ENCODE results near the gene LCNL1. TPM values are rescaled to one million over a fixed set of nuclear protein-coding genes. Genes with fewer than 3 reads are reported as not detected.
"Not testable (repeated sequence)": the region's sequence is repeated elsewhere in the genome, so short reads cannot be mapped to it uniquely, and the experiment has no call there.

Gene LCNL1
- polyA plus RNA-seq, 3 donors = 0.14 to 0.40 (median 0.39) TPM

- no peak for DNase-seq (ENCODE audit: extremely low read depth in 1 of 11, low read depth in 9 of 11, low spot score in 4 of 11)
Measured at GRCh38 chr9:137001857-137002645, 19.3 kb downstream of the LCNL1 start.

- no peak for DNase-seq (ENCODE audit: extremely low read depth in 1 of 11, low read depth in 9 of 11, low spot score in 4 of 11)
Measured at GRCh38 chr9:137002646-137003041, 19.9 kb downstream of the LCNL1 start.

GRCh38 chr9:137004285-137004684 lies 21.5 kb downstream of the LCNL1 start:
- DNase-seq (ENCODE audit: extremely low read depth in 1 of 11, low read depth in 9 of 11, low spot score in 4 of 11) = not testable (repeated sequence)

GRCh38 chr9:137006116-137007003 lies 23.6 kb downstream of the LCNL1 start:
- DNase-seq (ENCODE audit: extremely low read depth in 1 of 11, low read depth in 9 of 11, low spot score in 4 of 11) = no peak

- no peak for DNase-seq (ENCODE audit: extremely low read depth in 1 of 11, low read depth in 9 of 11, low spot score in 4 of 11)
Measured at GRCh38 chr9:137007108-137007815, 24.5 kb downstream of the LCNL1 start.

DNA sequence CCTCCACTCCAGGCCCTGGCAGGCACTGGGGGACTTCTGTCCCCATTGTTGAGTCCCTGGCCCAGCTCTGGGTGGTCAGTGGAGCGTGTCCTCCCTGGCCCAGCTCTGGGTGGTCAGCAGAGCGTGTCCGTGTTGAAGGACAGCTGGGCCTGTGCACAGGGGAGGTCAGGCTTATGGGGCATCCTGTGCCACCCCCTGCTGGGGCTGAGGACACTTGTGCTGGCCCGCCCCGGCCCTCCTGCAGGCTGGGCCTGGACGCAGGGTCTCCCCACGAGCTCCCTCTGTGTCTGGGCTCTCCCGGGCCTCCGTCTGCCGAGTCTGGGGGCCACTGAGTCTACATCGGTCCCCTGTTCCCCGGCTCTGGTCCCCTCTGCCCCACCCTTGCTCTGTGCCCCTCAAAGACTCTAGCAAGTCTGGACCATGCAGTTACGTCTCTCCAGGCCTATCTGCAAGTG lies 25.1 kb downstream of the LCNL1 start:
- DNase-seq (ENCODE audit: extremely low read depth in 1 of 11, low read depth in 9 of 11, low spot score in 4 of 11) = no peak

GRCh38 chr9:137008312-137008711 lies 25.5 kb downstream of the LCNL1 start:
- DNase-seq (ENCODE audit: extremely low read depth in 1 of 11, low read depth in 9 of 11, low spot score in 4 of 11) = no peak

- no peak for DNase-seq (ENCODE audit: extremely low read depth in 1 of 11, low read depth in 9 of 11, low spot score in 4 of 11)
Measured at GRCh38 chr9:137009217-137009616, 26.4 kb downstream of the LCNL1 start.

DNA sequence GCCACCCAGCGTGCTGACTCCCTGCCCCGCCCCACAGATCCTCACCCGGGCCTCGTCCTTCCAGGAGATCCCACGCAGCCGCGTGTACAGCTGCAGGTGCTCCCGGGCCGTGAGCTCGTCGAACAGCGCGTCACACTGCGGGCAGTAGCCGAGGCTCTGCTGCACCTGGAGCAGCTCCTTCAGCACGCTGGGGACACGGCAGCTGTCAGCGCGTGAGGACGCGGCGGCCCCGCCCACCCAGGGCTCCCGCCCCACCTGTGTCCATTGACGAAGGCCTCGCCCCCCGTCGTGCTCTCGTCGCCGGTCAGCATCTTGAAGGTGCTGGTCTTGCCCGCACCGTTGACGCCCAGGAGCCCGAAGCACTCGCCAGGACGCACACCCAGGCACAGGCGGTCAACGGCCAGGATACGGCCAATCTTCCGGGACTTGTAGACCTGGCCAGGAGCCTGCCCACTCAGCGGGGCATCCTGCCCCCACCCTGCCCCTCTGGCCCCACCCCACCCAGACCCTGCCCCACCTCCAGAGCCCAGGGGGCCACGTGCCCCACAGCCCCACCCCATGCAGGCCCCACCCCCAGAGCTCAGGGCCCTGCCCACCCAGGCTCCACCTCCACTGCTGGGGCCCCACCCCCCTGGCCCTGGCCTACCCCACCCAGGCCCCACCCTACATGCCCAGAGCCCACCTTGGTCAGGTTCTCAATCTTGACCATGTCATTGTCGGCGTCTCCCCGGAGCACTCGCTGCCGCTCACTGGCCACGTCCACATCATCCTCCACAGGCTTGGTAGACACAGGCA lies 27.3 kb downstream of the LCNL1 start:
- DNase-seq (ENCODE audit: extremely low read depth in 1 of 11, low read depth in 9 of 11, low spot score in 4 of 11) = no peak

- DNase-seq (ENCODE audit: extremely low read depth in 1 of 11, low read depth in 9 of 11, low spot score in 4 of 11) = no peak
Measured at GRCh38 chr9:137011156-137011555, 28.4 kb downstream of the LCNL1 start.

DNA sequence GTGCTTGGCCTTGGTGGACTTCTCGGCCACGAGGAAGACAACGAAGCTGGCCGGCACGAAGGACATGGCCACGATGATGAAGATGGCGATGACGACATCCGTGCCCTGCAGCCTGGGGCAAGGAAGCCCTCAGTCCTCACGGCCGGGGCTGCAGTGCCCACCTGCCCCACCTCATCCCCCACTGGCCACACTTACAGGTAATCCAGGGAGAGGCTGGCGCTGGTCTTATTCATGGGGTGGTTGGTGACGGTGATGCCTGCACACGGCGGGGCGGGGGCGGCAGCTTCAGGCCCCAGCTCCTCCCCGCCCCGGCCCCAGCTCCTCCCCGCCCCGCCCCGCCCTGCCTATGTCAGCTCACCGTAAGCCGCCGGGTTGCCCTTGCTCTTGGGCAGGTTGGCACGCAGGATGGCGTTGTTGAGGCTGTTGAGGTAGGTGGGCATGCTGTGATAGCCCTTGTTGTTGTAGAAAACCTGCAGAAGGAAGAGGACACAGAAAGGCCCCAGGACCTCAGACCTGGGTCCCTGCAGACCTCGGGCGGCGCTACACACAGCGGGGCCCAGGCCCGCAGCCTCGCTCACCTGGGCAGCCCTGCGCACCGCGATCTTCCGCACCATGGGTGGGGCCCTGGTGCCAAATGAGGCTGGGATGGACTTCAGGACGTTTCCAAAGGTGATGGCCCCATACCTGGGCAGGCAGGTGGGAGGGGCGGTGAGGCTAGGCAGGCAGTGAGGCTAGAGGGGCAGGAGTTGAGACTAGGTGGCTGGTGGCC lies 29.3 kb downstream of the LCNL1 start:
- DNase-seq (ENCODE audit: extremely low read depth in 1 of 11, low read depth in 9 of 11, low spot score in 4 of 11) = no peak

- DNase-seq (ENCODE audit: extremely low read depth in 1 of 11, low read depth in 9 of 11, low spot score in 4 of 11) = no peak
Measured at GRCh38 chr9:137012694-137013570, 30.1 kb downstream of the LCNL1 start.

DNA sequence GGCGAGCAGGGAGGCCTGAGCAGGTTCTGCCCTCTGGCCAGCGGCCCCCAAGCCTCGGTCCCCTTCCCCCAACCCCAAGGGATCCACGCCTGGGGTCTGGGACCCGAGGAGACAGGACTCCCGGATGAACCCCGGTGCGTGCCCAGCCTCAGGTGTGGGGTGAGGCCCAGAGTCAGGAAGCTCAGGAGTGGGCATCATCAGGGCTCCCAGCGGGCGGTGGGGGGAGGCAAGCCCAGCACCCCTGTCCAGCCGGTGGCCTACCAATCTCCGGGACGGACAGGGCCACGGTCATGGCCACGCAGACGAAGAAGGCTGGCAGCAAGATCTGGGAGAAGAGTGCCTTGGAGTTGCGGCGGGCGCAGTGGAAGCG lies 30.8 kb downstream of the LCNL1 start:
- no peak for DNase-seq (ENCODE audit: extremely low read depth in 1 of 11, low read depth in 9 of 11, low spot score in 4 of 11)

DNA sequence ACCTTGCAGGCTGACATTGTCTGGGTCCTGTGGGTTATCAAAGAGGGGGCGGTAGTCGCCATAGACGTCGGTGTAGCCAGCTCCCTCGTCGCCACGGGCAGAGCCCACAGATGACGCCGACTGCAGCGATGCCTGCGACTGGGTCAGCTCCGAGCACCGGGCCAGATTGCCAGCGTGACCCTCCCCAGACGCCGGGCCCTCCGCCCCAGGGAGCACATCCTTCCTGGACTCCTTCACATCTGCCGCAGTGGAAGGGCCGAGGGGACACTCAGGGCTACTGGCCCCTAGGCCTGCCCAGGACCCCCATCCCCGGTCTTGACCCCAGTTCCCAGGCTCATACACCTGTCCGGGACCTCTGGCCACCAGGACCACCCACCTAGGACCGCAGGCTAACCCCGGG lies 31.4 kb downstream of the LCNL1 start:
- no peak for DNase-seq (ENCODE audit: extremely low read depth in 1 of 11, low read depth in 9 of 11, low spot score in 4 of 11)

GRCh38 chr9:137014776-137015539 lies 32.2 kb downstream of the LCNL1 start:
- DNase-seq (ENCODE audit: extremely low read depth in 1 of 11, low read depth in 9 of 11, low spot score in 4 of 11) = no peak

GRCh38 chr9:137015540-137015930 lies 32.7 kb downstream of the LCNL1 start:
- DNase-seq (ENCODE audit: extremely low read depth in 1 of 11, low read depth in 9 of 11, low spot score in 4 of 11) = no peak

GRCh38 chr9:137015976-137016375 lies 33.2 kb downstream of the LCNL1 start:
- DNase-seq (ENCODE audit: extremely low read depth in 1 of 11, low read depth in 9 of 11, low spot score in 4 of 11) = no peak

All from renal cortex interstitium (tissue), 11 donors.